Smooth muscle cell (in vitro differentiated cells): ENCODE results near the gene CDK9. TPM values are rescaled to one million over a fixed set of nuclear protein-coding genes. Genes with fewer than 3 reads are reported as not detected.

Experiments
- DNase-seq: peaks from one replicate; lab custom pipeline; 2025; ENCODE audit not compliant: unreplicated experiment; lab: John Stamatoyannopoulos, UW
- H2AFZ ChIP-seq: fragments of 200-600 bp; sonication (generic); 2 replicates; pipeline ENCODE4 v1.6.0; 2016; ENCODE audit warnings: antibody characterized with exemption, low read depth, mild to moderate bottlenecking
- H3F3A ChIP-seq: fragments of 200-600 bp; sonication (generic); 2 replicates; pipeline ENCODE4 v1.6.0; 2017; ENCODE audit warnings: antibody characterized with exemption, low read depth
- H3K27ac ChIP-seq: fragments of 200-600 bp; sonication (generic); 2 replicates; pipeline ENCODE4 v1.5.1; 2016; ENCODE audit warnings: low read depth, mild to moderate bottlenecking
- H3K27me3 ChIP-seq: fragments of 200-600 bp; sonication (generic); 2 replicates; pipeline ENCODE4 v1.6.1; 2016; ENCODE audit warnings: low read depth, mild to moderate bottlenecking
- H3K36me3 ChIP-seq: fragments of 200-600 bp; sonication (generic); 2 replicates; pipeline ENCODE4 v1.5.1; 2016; ENCODE audit warnings: low read depth
- H3K4me1 ChIP-seq: fragments of 200-600 bp; sonication (generic); 2 replicates; pipeline ENCODE4 v1.5.1; 2016; ENCODE audit warnings: low read depth
- H3K4me2 ChIP-seq: fragments of 200-600 bp; sonication (generic); 2 replicates; pipeline ENCODE4 v1.6.0; 2016; ENCODE audit warnings: mild to moderate bottlenecking
- H3K4me3 ChIP-seq: fragments of 200-600 bp; sonication (generic); 2 replicates; pipeline ENCODE4 v1.5.1; 2016; ENCODE audit warnings: mild to moderate bottlenecking
- H3K79me2 ChIP-seq: fragments of 200-600 bp; sonication (generic); 2 replicates; pipeline ENCODE4 v1.6.0; 2016; ENCODE audit warnings: low read depth, mild to moderate bottlenecking
- H3K9ac ChIP-seq: fragments of 200-600 bp; sonication (generic); 2 replicates; pipeline ENCODE4 v1.6.0; 2016; ENCODE audit warnings: low read depth
- H3K9me3 ChIP-seq: fragments of 200-600 bp; sonication (generic); replicated peaks from 2 replicates; pipeline ENCODE4 v1.5.1; 2016; ENCODE audit warnings: low read depth
- H4K20me1 ChIP-seq: fragments of 200-600 bp; sonication (generic); 2 replicates; pipeline ENCODE4 v1.6.0; 2016; ENCODE audit warnings: low read depth
- CTCF ChIP-seq: fragments of 200-600 bp; sonication (generic); IDR thresholded peaks from 2 replicates; pipeline ENCODE4 v1.5.1; 2017; ENCODE audit warnings: borderline replicate concordance, mild to moderate bottlenecking, antibody characterized with exemption; ENCODE audit not compliant: insufficient read depth, poor library complexity, severe bottlenecking
- WGBS: methylation state at CpG from one replicate; pipeline ENCODE4 v1.1.7; 2016; ENCODE audit warnings: low lambda C conversion rate; 5-methylcytosine and 5-hydroxymethylcytosine counted together
- polyA plus RNA-seq: library from polyadenylated mRNA; unstranded; fragments of >200 nt; fragmentation: Nextera tagmentation; extraction: Ambion mirVana; gene quantifications from 2 replicates; pipeline ENCODE4 v1.2.1, GENCODE V29; 2016
- total RNA-seq: library from RNA; depleted of rRNA; stranded (reverse); fragments of >200 nt; gene quantifications from 2 replicates; pipeline ENCODE4 v1.2.3, GENCODE V29; 2014

Gene CDK9
- total and polyA plus RNA-seq, 2 experiments from 2014 or later, result 38.2 to 68.6 TPM

GRCh38 chr9:127803507-127804352 lies 17.9 kb downstream of the CDK9 start:
- H4K20me1 ChIP-seq, result no peaks in the 10 kb centered on the region
- H3F3A ChIP-seq, result peaks cover 9% of the 10 kb centered on the region
- H3K4me3 ChIP-seq, result peak overlapping the region; percentile 87
- H3K27me3 ChIP-seq, result no peaks in the 10 kb centered on the region
- peak overlapping the region; percentile 88 for H3K4me2 ChIP-seq
- H3K9me3 ChIP-seq, result no peaks in the 10 kb centered on the region
- peak overlapping the region; percentile 69 for H2AFZ ChIP-seq
- no peak for TF ChIP-seq CTCF
- peaks cover 20% of the 10 kb centered on the region for H3K79me2 ChIP-seq
- peak overlapping the region; percentile 73 for H3K27ac ChIP-seq
- DNase-seq, result no peak
- WGBS, result 56% methylated on average over 18 of the region's 18 CpGs
- H3K36me3 ChIP-seq, result no peaks in the 10 kb centered on the region
- H3K9ac ChIP-seq, result peak overlapping the region; percentile 77
- H3K4me1 ChIP-seq, result peaks cover 11% of the 10 kb centered on the region

- H3K27me3 ChIP-seq, result no peaks in the 10 kb centered on the region
- no peak overlapping the region for H3K4me3 ChIP-seq
- H3K27ac ChIP-seq, result no peak overlapping the region
- peaks cover 11% of the 10 kb centered on the region for H3K4me1 ChIP-seq
- H3K9me3 ChIP-seq, result no peaks in the 10 kb centered on the region
- no peak overlapping the region for H3K4me2 ChIP-seq
- no peak overlapping the region for H3K9ac ChIP-seq
- H3K79me2 ChIP-seq, result peaks cover 20% of the 10 kb centered on the region
- TF ChIP-seq CTCF, result peak; percentile 40
- no peaks in the 10 kb centered on the region for H4K20me1 ChIP-seq
- WGBS, result 78% methylated on average over 8 of the region's 8 CpGs
- DNase-seq, result no peak
- H3F3A ChIP-seq, result peaks cover 9% of the 10 kb centered on the region
- no peaks in the 10 kb centered on the region for H3K36me3 ChIP-seq
- H2AFZ ChIP-seq, result no peak overlapping the region
Measured at GRCh38 chr9:127805620-127806019, 19.8 kb downstream of the CDK9 start.

- Histone ChIP-seq H3K4me1 (peaks cover 11% of the 10 kb centered on the region), H3K9me3 (no peaks in the 10 kb centered on the region), H2AFZ (no peak overlapping the region), H3K9ac (no peak overlapping the region), H3K79me2 (peaks cover 20% of the 10 kb centered on the region), H3K4me3 (no peak overlapping the region), H3K27ac (no peak overlapping the region), H3K36me3 (no peaks in the 10 kb centered on the region), H3K4me2 (no peak overlapping the region), H3F3A (peaks cover 6% of the 10 kb centered on the region), H3K27me3 (no peaks in the 10 kb centered on the region), H4K20me1 (no peaks in the 10 kb centered on the region)
- WGBS, result 99% methylated on average over 11 of the region's 14 CpGs
- TF ChIP-seq CTCF, result no peak
- DNase-seq, result no peak
Measured at GRCh38 chr9:127806871-127807270, 21.0 kb downstream of the CDK9 start.
